NK-92 treated with Interleukin-12 subunit alpha and Interleukin-12 subunit beta, amount 100 ng/mL, for 24 hours (cell line): ENCODE measurements around the gene CHPF2.

Source experiments
- DNase-seq: peaks from one replicate; lab custom pipeline; 2025; lab: John Stamatoyannopoulos, UW

Gene CHPF2

GRCh38 chr7:151232917-151233701, 826 bp downstream of the CHPF2 start:
- DNase-seq, result no peak

DNA sequence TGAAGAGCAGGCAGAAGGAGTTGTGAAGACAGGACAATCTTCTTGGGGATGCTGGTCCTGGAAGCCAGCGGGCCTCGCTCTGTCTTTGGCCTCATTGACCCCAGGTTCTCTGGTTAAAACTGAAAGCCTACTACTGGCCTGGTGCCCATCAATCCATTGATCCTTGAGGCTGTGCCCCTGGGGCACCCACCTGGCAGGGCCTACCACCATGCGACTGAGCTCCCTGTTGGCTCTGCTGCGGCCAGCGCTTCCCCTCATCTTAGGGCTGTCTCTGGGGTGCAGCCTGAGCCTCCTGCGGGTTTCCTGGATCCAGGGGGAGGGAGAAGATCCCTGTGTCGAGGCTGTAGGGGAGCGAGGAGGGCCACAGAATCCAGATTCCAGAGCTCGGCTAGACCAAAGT, 1.5 kb downstream of the CHPF2 start:
- DNase-seq, result no peak

DNA sequence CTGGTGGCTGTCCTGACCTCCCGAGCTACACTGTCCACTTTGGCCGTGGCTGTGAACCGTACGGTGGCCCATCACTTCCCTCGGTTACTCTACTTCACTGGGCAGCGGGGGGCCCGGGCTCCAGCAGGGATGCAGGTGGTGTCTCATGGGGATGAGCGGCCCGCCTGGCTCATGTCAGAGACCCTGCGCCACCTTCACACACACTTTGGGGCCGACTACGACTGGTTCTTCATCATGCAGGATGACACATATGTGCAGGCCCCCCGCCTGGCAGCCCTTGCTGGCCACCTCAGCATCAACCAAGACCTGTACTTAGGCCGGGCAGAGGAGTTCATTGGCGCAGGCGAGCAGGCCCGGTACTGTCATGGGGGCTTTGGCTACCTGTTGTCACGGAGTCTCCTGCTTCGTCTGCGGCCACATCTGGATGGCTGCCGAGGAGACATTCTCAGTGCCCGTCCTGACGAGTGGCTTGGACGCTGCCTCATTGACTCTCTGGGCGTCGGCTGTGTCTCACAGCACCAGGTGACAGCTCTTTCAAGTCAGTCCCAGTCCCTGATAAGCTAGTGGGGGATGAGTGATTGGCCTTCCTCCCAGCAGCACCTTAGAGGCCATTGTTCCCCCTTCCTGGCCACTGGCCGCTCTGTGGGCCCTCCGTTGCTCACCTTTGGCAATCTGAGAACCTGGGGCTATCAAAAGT, 3.0 kb downstream of the CHPF2 start:
- no peak for DNase-seq

GRCh38 chr7:151236406-151236805, 4.1 kb downstream of the CHPF2 start:
- DNase-seq, result no peak

DNA sequence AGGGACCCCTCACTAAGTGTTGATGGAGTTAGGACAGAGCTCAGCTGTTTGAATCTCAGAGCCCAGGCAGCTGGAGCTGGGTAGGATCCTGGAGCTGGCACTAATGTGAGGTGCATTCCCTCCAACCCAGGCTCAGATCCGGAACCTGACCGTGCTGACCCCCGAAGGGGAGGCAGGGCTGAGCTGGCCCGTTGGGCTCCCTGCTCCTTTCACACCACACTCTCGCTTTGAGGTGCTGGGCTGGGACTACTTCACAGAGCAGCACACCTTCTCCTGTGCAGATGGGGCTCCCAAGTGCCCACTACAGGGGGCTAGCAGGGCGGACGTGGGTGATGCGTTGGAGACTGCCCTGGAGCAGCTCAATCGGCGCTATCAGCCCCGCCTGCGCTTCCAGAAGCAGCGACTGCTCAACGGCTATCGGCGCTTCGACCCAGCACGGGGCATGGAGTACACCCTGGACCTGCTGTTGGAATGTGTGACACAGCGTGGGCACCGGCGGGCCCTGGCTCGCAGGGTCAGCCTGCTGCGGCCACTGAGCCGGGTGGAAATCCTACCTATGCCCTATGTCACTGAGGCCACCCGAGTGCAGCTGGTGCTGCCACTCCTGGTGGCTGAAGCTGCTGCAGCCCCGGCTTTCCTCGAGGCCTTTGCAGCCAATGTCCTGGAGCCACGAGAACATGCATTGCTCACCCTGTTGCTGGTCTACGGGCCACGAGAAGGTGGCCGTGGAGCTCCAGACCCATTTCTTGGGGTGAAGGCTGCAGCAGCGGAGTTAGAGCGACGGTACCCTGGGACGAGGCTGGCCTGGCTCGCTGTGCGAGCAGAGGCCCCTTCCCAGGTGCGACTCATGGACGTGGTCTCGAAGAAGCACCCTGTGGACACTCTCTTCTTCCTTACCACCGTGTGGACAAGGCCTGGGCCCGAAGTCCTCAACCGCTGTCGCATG, 5.2 kb downstream of the CHPF2 start:
- no peak for DNase-seq

GRCh38 chr7:151238190-151238810, 6.0 kb downstream of the CHPF2 start:
- no peak for DNase-seq

- DNase-seq, result no peak
These were observed 6.9 kb downstream of the CHPF2 start for GRCh38 chr7:151238924-151239836.

DNA sequence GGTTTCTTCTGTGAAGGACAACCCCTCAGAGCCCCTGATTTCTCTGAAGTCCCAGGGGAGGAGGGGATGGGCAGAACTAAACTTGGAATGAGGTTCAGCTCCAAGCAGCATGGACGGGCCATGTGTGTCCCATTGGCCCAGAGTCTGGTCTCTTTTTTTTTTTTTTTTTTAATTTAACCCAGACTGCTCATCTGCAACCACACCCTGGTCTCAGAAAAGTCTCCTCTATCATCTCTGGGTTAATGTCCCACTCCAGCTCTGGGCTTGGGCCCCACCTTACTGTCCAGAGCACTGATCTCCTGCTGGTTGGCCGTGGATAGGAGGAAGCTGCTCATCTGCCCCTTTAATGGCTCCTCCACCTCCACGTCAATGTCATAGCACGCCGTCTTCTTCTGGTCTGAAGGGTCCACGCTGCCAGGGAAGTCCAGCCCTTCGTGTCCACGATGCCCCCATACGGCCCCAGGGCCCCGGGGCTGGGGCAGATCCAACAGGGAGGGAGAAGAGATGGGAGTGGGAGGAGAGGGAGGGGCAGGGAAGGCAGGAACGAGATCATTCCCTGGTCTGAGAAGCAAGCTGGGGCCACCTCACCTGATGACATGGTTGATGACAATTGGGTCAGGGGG, 7.7 kb downstream of the CHPF2 start:
- no peak for DNase-seq

GRCh38 chr7:151240536-151240935, 8.3 kb downstream of the CHPF2 start:
- no peak for DNase-seq

GRCh38 chr7:151240942-151241754, 8.9 kb downstream of the CHPF2 start:
- no peak for DNase-seq

- no peak for DNase-seq
These were observed 9.4 kb downstream of the CHPF2 start for GRCh38 chr7:151241755-151242096.

DNA sequence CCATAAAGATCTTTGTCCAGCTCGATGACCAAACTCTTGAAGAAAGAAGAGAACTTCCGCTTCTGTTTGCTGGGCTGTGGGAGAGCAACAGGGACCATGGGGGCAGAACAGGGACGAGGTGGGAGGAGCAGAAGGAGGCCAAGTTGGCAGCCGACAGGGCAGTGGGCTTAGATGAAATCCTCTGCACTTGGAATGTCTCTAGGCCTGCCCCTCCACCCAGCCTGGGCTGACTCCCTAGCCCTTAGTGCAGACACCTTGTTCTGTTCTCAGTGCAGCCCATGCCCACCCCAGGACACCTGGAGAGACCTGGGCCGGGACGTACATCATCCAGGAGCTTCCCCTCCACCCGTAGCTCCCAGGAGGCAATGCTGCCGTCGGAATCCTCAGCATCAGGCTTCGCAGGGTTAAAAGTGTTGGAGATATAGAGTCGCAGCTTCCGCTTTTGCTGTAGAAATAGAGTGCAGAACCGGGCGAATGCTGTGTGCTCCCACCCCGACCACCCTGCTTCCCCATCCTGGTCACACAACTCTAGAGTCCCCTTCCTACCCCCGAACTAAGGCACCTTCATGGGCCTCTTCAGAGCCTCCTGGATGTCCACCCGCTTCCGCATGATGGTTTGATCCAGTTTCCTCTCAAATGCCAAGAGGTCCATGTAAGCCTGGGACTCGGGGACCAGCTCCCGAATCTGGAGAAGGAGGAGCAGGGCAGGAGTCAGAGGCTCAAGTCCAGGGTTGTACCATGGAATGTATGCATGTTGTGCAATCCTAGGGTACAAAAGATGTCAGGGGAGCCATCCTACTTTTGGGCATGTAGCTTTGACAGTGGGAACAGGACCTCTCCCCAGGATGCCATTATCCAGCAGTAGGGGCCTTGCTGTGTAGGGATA, 10.1 kb downstream of the CHPF2 start:
- no peak for DNase-seq

DNA sequence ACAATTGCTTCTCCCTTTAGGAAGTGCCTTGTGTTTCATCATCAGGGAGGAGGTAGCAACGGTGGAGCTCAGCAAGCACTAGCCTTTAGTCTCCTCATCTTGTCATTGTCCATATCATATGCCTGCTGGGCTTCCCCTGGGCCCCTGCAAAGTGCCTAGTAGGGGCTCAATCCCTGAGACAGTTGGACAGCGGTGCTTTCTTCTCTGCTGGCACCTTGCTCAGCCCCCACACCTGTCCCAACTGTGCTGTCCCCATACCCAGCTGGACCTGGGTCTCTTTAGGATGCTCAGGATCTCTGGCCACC, 10.7 kb downstream of the CHPF2 start:
- no peak for DNase-seq

DNA sequence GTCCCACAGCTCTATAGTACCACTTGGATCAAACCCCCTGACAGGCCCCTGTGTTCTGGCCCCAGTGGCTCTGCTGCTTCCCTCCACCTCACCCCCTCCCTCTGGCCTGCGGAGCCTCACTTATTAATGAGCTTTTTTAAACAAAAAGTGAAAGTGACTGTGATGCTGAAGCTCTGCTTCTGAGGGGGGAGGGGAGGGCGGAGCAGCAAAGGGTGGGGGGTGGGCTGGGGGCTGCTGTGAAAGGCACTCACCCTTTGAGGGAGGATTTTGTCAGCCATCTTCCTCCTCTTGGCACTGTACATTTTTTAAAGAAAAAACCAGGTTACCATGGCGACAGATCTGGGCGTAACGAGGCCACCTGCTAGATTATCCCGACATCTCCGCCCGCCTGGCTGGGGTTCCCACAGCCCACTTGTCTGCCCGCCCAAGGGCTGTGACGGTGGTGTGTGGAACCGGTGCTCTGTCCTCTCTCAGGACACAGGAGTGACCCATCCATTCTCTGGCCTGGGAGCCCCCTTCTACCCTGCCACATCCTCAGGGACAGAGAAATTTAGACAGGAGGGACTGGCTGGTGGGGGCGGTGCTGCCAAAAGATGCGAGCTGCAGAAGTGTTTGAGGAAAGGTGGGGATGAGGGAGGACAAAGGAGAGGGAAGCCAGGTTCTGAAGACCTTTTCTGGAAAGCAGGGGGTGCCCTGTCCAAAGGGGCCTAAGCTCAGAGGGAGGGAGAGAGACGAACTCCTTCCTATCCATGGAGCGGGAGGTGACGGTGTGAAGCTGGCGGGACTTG, 11.3 kb downstream of the CHPF2 start:
- no peak for DNase-seq

DNA sequence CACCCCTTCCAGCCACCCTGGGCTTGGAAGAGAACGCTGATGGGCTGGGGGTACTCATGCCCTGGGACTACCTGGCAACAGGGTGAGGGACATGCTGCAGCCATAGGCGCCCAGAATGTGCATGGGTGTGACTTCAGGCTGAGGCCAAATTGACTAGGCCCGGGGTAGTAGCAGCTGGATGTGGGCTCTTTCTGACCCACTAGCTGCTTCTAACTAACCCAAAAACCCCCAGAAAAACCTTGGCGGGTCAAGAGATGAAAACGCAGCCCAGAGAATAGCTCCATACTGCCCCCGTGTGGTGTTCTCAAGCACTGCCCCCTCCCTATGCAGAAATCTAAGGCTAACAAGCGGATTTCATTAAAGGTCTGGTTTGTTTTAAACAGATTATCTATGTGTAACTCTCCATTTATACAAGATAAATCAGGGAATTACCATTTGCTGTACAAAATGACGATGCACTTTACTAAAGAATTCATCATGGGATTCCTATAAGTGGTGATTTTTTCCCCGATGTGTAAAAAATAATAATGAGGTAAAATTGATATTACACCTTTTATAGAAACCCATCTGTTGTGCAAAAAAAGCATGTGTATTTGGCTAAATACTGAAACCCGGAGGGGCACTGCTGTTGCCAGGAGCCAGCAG, 12.0 kb downstream of the CHPF2 start:
- no peak for DNase-seq

GRCh38 chr7:151244841-151245346, 12.6 kb downstream of the CHPF2 start:
- no peak for DNase-seq

DNA sequence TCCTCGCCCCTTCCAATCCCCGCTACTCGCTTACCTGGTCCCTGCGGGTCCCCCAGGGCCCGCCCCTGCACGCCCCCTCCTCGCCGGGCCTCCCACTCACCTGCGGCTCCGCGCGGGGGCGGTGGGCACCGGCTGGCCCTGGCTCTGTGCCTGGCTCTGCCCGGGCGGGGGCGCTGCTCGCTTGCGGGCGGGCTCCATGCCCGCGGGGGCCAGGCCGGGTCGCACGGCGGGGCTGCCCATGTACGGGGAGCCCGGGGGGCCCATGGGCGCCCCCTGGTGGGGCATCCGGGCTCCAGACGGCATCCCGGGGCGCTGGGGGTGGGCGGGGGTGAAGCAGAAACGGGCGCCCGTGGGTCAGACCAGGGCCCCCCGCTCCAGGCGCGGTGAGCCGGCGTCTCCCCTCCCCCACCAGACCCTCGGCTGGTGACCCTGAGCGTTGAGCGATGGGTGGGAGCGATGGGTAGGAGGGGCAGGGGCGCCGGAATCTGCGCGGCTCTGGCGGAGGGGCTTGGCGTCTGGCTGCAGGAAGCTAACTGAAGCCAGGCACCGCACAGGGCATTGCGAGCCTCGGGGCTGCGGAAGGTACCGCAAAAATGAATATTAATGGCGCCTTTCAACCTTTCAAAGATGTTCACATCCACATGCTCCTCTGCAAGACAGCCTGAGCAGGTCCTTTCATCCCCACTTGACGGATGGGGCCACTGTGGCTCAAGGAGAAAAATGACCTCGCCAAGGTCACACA, 13.2 kb downstream of the CHPF2 start:
- no peak for DNase-seq
